Loucy (cell line): ENCODE results near the gene KYAT1.

ENCODE experiments used
- EZH2phosphoT487 ChIP-seq: fragments of 200-600 bp; IDR thresholded peaks from 2 replicates; pipeline ENCODE4 v1.6.1; 2018; ENCODE audit warnings: antibody characterized with exemption, mild to moderate bottlenecking, moderate library complexity, borderline replicate concordance
- TF ChIP-seq, protein P1 (sequence below): fragments of 200-600 bp; sonication (generic); conservative IDR thresholded peaks from 2 replicates; pipeline ENCODE4 v1.5.1; 2014; ENCODE audit warnings: mild to moderate bottlenecking, antibody characterized with exemption, low read length

- TF ChIP-seq, protein P1, sequence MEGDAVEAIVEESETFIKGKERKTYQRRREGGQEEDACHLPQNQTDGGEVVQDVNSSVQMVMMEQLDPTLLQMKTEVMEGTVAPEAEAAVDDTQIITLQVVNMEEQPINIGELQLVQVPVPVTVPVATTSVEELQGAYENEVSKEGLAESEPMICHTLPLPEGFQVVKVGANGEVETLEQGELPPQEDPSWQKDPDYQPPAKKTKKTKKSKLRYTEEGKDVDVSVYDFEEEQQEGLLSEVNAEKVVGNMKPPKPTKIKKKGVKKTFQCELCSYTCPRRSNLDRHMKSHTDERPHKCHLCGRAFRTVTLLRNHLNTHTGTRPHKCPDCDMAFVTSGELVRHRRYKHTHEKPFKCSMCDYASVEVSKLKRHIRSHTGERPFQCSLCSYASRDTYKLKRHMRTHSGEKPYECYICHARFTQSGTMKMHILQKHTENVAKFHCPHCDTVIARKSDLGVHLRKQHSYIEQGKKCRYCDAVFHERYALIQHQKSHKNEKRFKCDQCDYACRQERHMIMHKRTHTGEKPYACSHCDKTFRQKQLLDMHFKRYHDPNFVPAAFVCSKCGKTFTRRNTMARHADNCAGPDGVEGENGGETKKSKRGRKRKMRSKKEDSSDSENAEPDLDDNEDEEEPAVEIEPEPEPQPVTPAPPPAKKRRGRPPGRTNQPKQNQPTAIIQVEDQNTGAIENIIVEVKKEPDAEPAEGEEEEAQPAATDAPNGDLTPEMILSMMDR, result no peak
- no peak for TF ChIP-seq EZH2phosphoT487
Measured at GRCh38 chr9:128920381-128921058, 38.8 kb upstream of the KYAT1 start, which contains the start of gene PHYHD1.
